ENCODE measurements around the gene MYO18A. TPM values are rescaled to one million over a fixed set of nuclear protein-coding genes. Genes with fewer than 3 reads are reported as not detected.

The MYO18A gene
- total and polyA plus RNA-seq, 10 of the 15 experiments (the other 5 are each of a cell fraction or from before 2014, with no cell fraction given), result 2.9 to 66.0 (median 24.5) TPM

DNA sequence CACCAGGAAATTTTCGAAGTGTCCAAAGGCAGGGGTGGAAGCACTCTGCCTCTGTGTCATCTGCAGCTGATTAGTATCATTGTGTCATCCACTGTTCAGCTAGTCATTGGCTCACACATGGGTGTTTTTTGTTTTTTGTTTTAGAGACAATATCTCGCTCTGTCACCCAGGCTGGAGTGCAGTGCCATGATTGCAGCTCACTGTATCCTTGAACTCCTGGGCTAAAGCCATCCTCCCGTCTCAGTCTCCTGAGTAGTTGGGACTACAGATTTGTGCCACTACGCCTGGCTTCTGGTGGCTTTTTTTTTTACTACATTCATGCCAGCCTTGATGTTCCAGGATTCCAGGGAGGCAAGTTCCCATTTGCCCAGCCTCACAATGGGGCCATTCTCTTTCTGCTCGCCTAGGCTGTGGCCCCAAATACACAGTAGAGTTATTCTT is 32.5 kb upstream of the MYO18A start (continued):
- TF ChIP-seq, protein P1, sequence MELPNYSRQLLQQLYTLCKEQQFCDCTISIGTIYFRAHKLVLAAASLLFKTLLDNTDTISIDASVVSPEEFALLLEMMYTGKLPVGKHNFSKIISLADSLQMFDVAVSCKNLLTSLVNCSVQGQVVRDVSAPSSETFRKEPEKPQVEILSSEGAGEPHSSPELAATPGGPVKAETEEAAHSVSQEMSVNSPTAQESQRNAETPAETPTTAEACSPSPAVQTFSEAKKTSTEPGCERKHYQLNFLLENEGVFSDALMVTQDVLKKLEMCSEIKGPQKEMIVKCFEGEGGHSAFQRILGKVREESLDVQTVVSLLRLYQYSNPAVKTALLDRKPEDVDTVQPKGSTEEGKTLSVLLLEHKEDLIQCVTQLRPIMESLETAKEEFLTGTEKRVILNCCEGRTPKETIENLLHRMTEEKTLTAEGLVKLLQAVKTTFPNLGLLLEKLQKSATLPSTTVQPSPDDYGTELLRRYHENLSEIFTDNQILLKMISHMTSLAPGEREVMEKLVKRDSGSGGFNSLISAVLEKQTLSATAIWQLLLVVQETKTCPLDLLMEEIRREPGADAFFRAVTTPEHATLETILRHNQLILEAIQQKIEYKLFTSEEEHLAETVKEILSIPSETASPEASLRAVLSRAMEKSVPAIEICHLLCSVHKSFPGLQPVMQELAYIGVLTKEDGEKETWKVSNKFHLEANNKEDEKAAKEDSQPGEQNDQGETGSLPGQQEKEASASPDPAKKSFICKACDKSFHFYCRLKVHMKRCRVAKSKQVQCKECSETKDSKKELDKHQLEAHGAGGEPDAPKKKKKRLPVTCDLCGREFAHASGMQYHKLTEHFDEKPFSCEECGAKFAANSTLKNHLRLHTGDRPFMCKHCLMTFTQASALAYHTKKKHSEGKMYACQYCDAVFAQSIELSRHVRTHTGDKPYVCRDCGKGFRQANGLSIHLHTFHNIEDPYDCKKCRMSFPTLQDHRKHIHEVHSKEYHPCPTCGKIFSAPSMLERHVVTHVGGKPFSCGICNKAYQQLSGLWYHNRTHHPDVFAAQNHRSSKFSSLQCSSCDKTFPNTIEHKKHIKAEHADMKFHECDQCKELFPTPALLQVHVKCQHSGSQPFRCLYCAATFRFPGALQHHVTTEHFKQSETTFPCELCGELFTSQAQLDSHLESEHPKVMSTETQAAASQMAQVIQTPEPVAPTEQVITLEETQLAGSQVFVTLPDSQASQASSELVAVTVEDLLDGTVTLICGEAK (IDR thresholded peaks at IDR 0.05; ENCODE audit: borderline replicate concordance), result no peak
- TF ChIP-seq SP1 (IDR thresholded peaks at IDR 0.05; ENCODE audit: low read depth, low read length), result no peak

GRCh38 chr17:29212094-29212631 is 32.0 kb upstream of the MYO18A start:
- SMC1A ChIA-PET (ENCODE audit: uncharacterized antibody, unreplicated experiment), result interaction anchor here (0.9 to 1.3 kb wide), 4 partner anchors 8 to 67 kb away, joined by 3 read pairs; no protein-coding TSS in a partner anchor
- FAIRE-seq, result no peak
- in situ Hi-C loops (cut with MboI), result no loop called here

More at GRCh38 chr17:29212094-29212631, 32.0 kb upstream of the MYO18A start:
- Histone ChIP-seq H3K79me2 (ENCODE audit: control insufficient read depth, insufficient read depth, low read length) (no peaks in the 10 kb centered on the region), H4K20me1 (ENCODE audit: control insufficient read depth, insufficient read depth) (no peaks in the 10 kb centered on the region), H3K4me3 (no peak overlapping the region), H3K4me1 (ENCODE audit: control insufficient read depth, insufficient read depth, low read length) (no peaks in the 10 kb centered on the region), H3K36me3 (ENCODE audit: control insufficient read depth in 2 of 2, insufficient read depth in 2 of 2, low read length in 1 of 2) (no peaks in the 10 kb centered on the region), H3K27ac (ENCODE audit: control insufficient read depth, insufficient read depth) (no peak overlapping the region), H2AFZ (ENCODE audit: control insufficient read depth, low read depth, low read length) (no peak overlapping the region), H3K4me2 (ENCODE audit: control insufficient read depth, insufficient read depth) (no peak overlapping the region), H3K9ac (ENCODE audit: control insufficient read depth, insufficient read depth, low read length) (no peak overlapping the region), H3K27me3 (replicated peaks in 1 of 2; ENCODE audit: control insufficient read depth in 2 of 2, insufficient read depth in 2 of 2, low read length in 1 of 2) (no peaks in the 10 kb centered on the region), H3K9me3 (replicated peaks; ENCODE audit: control insufficient read depth, insufficient read depth, low read length) (no peaks in the 10 kb centered on the region)
- TF ChIP-seq SMARCA5 (IDR thresholded peaks at IDR 0.05) (peak; percentile 88), SREBF2 (IDR thresholded peaks at IDR 0.05; ENCODE audit: low read length) (no peak), TCF3 (IDR thresholded peaks at IDR 0.05; ENCODE audit: borderline replicate concordance, insufficient read depth, low read depth, low read length) (no peak), TCF7 (IDR thresholded peaks at IDR 0.05; ENCODE audit: borderline replicate concordance) (no peak), ZZZ3 (IDR thresholded peaks at IDR 0.05; ENCODE audit: control insufficient read depth, insufficient read length, low read depth) (no peak), NFXL1 (IDR thresholded peaks at IDR 0.05; ENCODE audit: borderline replicate concordance) (peak; percentile 92), ZNF217 (IDR thresholded peaks at IDR 0.05) (0 out of 2 replicates have a peak, but pooled peaks have one; percentile 43), JUND (IDR thresholded peaks at IDR 0.05; ENCODE audit: low read depth, low read length) (no peak), ZNF384 (IDR thresholded peaks at IDR 0.05; ENCODE audit: borderline replicate concordance, low read depth, low read length) (no peak), KDM1A (IDR thresholded peaks at IDR 0.05; ENCODE audit: borderline replicate concordance) (no peak), EZH2 (IDR thresholded peaks at IDR 0.05; ENCODE audit: borderline replicate concordance, control insufficient read depth, low read depth, low read length) (no peak), POLR2AphosphoS5 (IDR thresholded peaks at IDR 0.05; ENCODE audit: low read length) (no peak), ZNF274 (IDR thresholded peaks at IDR 0.05; ENCODE audit: insufficient read depth, insufficient read length) (no peak), BMI1 (IDR thresholded peaks at IDR 0.05; ENCODE audit: borderline replicate concordance) (no peak), STAT3 (IDR thresholded peaks at IDR 0.05; ENCODE audit: low read depth, low read length) (no peak), IRF4 (IDR thresholded peaks at IDR 0.05; ENCODE audit: low read depth, low read length) (no peak)
- CTCF ChIA-PET, result interaction anchor here (0.7 to 12.4 kb wide), 8 partner anchors 8 to 260 kb away, joined by 3 to 358 read pairs (median 3); partner anchors contain the start of gene MYO18A
- POLR2A ChIA-PET, result no interaction called here
- RAD21 ChIA-PET (ENCODE audit: unreplicated experiment), result interaction anchor here (1.2 kb wide), 1 partner anchor 57 kb away, joined by 3 read pairs; no protein-coding TSS in a partner anchor
- ATAC-seq (no peak), DNase-seq (ENCODE audit: low read depth, low spot score) (no peak)
- WGBS (ENCODE audit: insufficient coverage, insufficient replicate concordance, low lambda C conversion rate, missing lambda C conversion rate), result 100% methylated on average over 1 of the region's 1 CpG
- no TSS peak for BruUV-seq (replicated peaks)
- intact Hi-C loops (cut with micrococcal nuclease; ENCODE audit: unreplicated experiment), result no loop called here

Measured in GM12878 (cell line).